NCI-H2227 treated with DMSO at 0.1 percent for 48 hours (cell line): ENCODE measurements around the gene LSS.

Experiments used
- DNase-seq: peaks from one replicate; lab custom pipeline; 2025; lab: John Stamatoyannopoulos, UW

The LSS gene

GRCh38 chr21:46218906-46219590, 9.5 kb downstream of the LSS start:
- DNase-seq: no peak

- DNase-seq: no peak
These were observed 10.9 kb downstream of the LSS start for GRCh38 chr21:46217511-46218196.

- DNase-seq: no peak
These were observed 12.3 kb downstream of the LSS start for GRCh38 chr21:46216132-46216747.

GRCh38 chr21:46215436-46216131, 13.0 kb downstream of the LSS start:
- DNase-seq: no peak

GRCh38 chr21:46214478-46215340, 13.9 kb downstream of the LSS start:
- no peak for DNase-seq

GRCh38 chr21:46213620-46214286, 14.8 kb downstream of the LSS start:
- DNase-seq: no peak

GRCh38 chr21:46212721-46213484, 15.7 kb downstream of the LSS start:
- no peak for DNase-seq

- no peak for DNase-seq
These were observed 16.5 kb downstream of the LSS start for GRCh38 chr21:46211786-46212720.

GRCh38 chr21:46211376-46211775, 17.2 kb downstream of the LSS start:
- DNase-seq: no peak

- DNase-seq: no peak
These were observed 18.0 kb downstream of the LSS start for GRCh38 chr21:46210378-46211136.

- no peak for DNase-seq
These were observed 19.5 kb downstream of the LSS start for GRCh38 chr21:46208761-46209721.

GRCh38 chr21:46207920-46208591, 20.5 kb downstream of the LSS start:
- no peak for DNase-seq

GRCh38 chr21:46207006-46207919, 21.3 kb downstream of the LSS start:
- no peak for DNase-seq

- DNase-seq: no peak
These were observed 22.2 kb downstream of the LSS start for GRCh38 chr21:46206163-46207005.

- DNase-seq: no peak
These were observed 22.8 kb downstream of the LSS start for GRCh38 chr21:46205766-46206162.
